Endothelial cell of umbilical vein (primary cell): ENCODE results near the gene DESI1. TPM values are rescaled to one million over a fixed set of nuclear protein-coding genes. Genes with fewer than 3 reads are reported as not detected.

Experiments
- BruUV-seq: library from RNA; stranded (reverse); fragments of 400-500 nt; replicated peaks from 2 replicates; lab custom pipeline; 2021; lab: Mats Ljungman, UMichigan
- CTCF ChIA-PET: fragments of 300-600, 350-600 bp; sonication (Branson Sonifier 250); formaldehyde crosslinking; loops from one replicate; lab custom pipeline; 2021; ENCODE audit warnings: antibody characterized with exemption, inconsistent platforms; lab: Charles Lee
- POLR2A ChIA-PET: fragments of 300-600, 350-600 bp; sonication (Branson Sonifier 250); formaldehyde crosslinking; loops from one replicate; lab custom pipeline; 2021; ENCODE audit warnings: antibody characterized with exemption, inconsistent platforms; lab: Charles Lee
- DNase-seq: peaks from one replicate; pipeline ENCODE4 v3.0.0-alpha.2; 2011; ENCODE audit warnings: low read depth, low spot score
- FAIRE-seq: peaks from 2 replicates; lab custom pipeline; 2011; peaks lifted over from hg19 to GRCh38; lab: Jason Lieb, UNC
- H2AFZ ChIP-seq: 2 replicates; pipeline ENCODE4 v1.6.0; 2012; ENCODE audit warnings: low read depth, low read length, control low read depth, inconsistent platforms
- H3K27ac ChIP-seq: 2 replicates; pipeline ENCODE4 v1.5.1; 2011; ENCODE audit warnings: low read depth, mild to moderate bottlenecking, control low read depth, low read length, moderate library complexity; ENCODE audit not compliant: insufficient read depth
- H3K27me3 ChIP-seq, 2 experiments: 2 replicates each; pipeline versions ENCODE4 v1.6.0 to v1.6.1; 2011; ENCODE audit warnings: low read length in 2 of 2, mixed read lengths in 1 of 2; ENCODE audit not compliant: control insufficient read depth in 2 of 2, insufficient read depth in 2 of 2
- H3K36me3 ChIP-seq, 2 experiments: 2 replicates in 1 of 2; 3 replicates in 1 of 2; pipeline ENCODE4 v1.5.1; 2011; ENCODE audit warnings: low read length in 2 of 2, mild to moderate bottlenecking in 1 of 2, moderate library complexity in 1 of 2; ENCODE audit not compliant: control insufficient read depth in 2 of 2, insufficient read depth in 2 of 2; ENCODE audit errors: extremely low read depth in 1 of 2
- H3K4me1 ChIP-seq: 3 replicates; pipeline ENCODE4 v1.5.1; 2011; ENCODE audit warnings: mild to moderate bottlenecking, low read length; ENCODE audit not compliant: control insufficient read depth, insufficient read depth; ENCODE audit errors: extremely low read depth
- H3K4me2 ChIP-seq: 2 replicates; pipeline ENCODE4 v1.6.1; 2011; ENCODE audit warnings: low read length, control low read depth, mixed read lengths; ENCODE audit not compliant: insufficient read depth
- H3K4me3 ChIP-seq, 3 experiments: fragments of 200-600 bp in 1 of 3; sonication (generic), shearing (Covaris generic) in 1 of 3; replicated peaks in 1 of 3; 2 replicates each; pipeline ENCODE4 v1.5.1; 2011 to 2016; ENCODE audit warnings: control low read depth in 3 of 3, low read length in 3 of 3, mild to moderate bottlenecking in 2 of 3, inconsistent platforms in 1 of 3, low read depth in 1 of 3, moderate library complexity in 1 of 3; ENCODE audit not compliant: insufficient read depth in 1 of 3
- H3K79me2 ChIP-seq: 2 replicates; pipeline ENCODE4 v1.6.0; 2012; ENCODE audit warnings: low read length, inconsistent platforms; ENCODE audit not compliant: control insufficient read depth, insufficient read depth
- H3K9ac ChIP-seq: replicated peaks from 2 replicates; pipeline ENCODE3; 2011; ENCODE audit warnings: low read length, control low read depth; ENCODE audit not compliant: insufficient read depth; ENCODE audit errors: extremely low read depth
- H3K9me1 ChIP-seq: replicated peaks from 3 replicates; pipeline ENCODE4 v1.6.0; 2011; ENCODE audit warnings: mild to moderate bottlenecking, low read length; ENCODE audit not compliant: control insufficient read depth, insufficient read depth; ENCODE audit errors: extremely low read depth
- H3K9me3 ChIP-seq: replicated peaks from 2 replicates; pipeline ENCODE4 v1.5.1; 2012; ENCODE audit warnings: low read length, inconsistent platforms; ENCODE audit not compliant: control insufficient read depth, insufficient read depth
- H4K20me1 ChIP-seq: replicated peaks from 2 replicates; pipeline ENCODE3; 2011; ENCODE audit warnings: mild to moderate bottlenecking, low read length; ENCODE audit not compliant: control insufficient read depth, insufficient read depth; ENCODE audit errors: extremely low read depth
- EZH2 ChIP-seq: IDR thresholded peaks from 2 replicates; pipeline ENCODE4 v1.6.1; 2012; ENCODE audit warnings: borderline replicate concordance, low read depth, mild to moderate bottlenecking, moderate library complexity, low read length, inconsistent platforms; ENCODE audit not compliant: severe bottlenecking
- FOS ChIP-seq: IDR thresholded peaks from 2 replicates; pipeline ENCODE4 v1.6.1; 2011; ENCODE audit warnings: mild to moderate bottlenecking, low read length, moderate library complexity, borderline replicate concordance; ENCODE audit not compliant: insufficient read depth
- GATA2 ChIP-seq: IDR thresholded peaks from 2 replicates; pipeline ENCODE4 v1.7.0; 2011; ENCODE audit warnings: low read depth, mild to moderate bottlenecking, moderate library complexity, mixed read lengths, low read length; ENCODE audit not compliant: insufficient read length, insufficient read depth
- JUN ChIP-seq: IDR thresholded peaks from 2 replicates; pipeline ENCODE4 v1.6.1; 2011; ENCODE audit warnings: borderline replicate concordance, low read depth; ENCODE audit not compliant: insufficient read length, insufficient read depth
- MYC ChIP-seq: IDR thresholded peaks from one replicate; pipeline ENCODE4 v1.6.1; 2011; ENCODE audit warnings: mild to moderate bottlenecking, low read depth, low read length
- POLR2A ChIP-seq: IDR thresholded peaks from 2 replicates; pipeline ENCODE4 v1.6.1; 2012; ENCODE audit warnings: low read depth, mild to moderate bottlenecking, control low read depth, low read length
- POLR2AphosphoS5 ChIP-seq: IDR thresholded peaks from 2 replicates; pipeline ENCODE4 v1.6.1; 2012; ENCODE audit warnings: low read depth, mild to moderate bottlenecking, control low read depth, low read length, moderate library complexity; ENCODE audit not compliant: insufficient read depth
- dilution Hi-C: fragments of 300-500 bp; cut with MboI; formaldehyde crosslinking; loops from one replicate; pipeline ENCODE4 v1.15.0; 2019; ENCODE audit warnings: low sequenced_read_pairs; ENCODE audit not compliant: extremely low pct_ligation_motif_present
- intact Hi-C: fragments of 100-400 bp; cut with micrococcal nuclease; formaldehyde crosslinking; loops from one replicate; pipeline ENCODE4 v1.10.0; 2022
- polyA plus RNA-seq, 4 experiments: library from polyadenylated mRNA; depleted of rRNA in 3 of 4; stranded (reverse) in 3 of 4; unstranded in 1 of 4; fragments of >200 nt; gene quantifications; 2 replicates each; pipeline versions ENCODE4 v1.2.1 to v1.2.3, GENCODE V29; 2011 to 2012; ENCODE audit warnings: missing spikeins in 1 of 4
- total RNA-seq: library from RNA; stranded (reverse); gene quantifications from 2 replicates; pipeline ENCODE4 v1.2.3, GENCODE V29; 2021
- TF ChIP-seq, protein P1 (sequence below): IDR thresholded peaks from 2 replicates; pipeline ENCODE4 v1.6.1; 2011; ENCODE audit not compliant: insufficient read depth, insufficient read length
- TF ChIP-seq, protein P2 (sequence below), 2 donors: IDR thresholded peaks; 1 replicate in 1 of 2; 2 replicates in 1 of 2; pipeline ENCODE4 v1.5.1; 2011; ENCODE audit warnings: low read length in 2 of 2, mild to moderate bottlenecking in 2 of 2, moderate library complexity in 2 of 2, control low read depth in 1 of 2, inconsistent platforms in 1 of 2, low read depth in 1 of 2; ENCODE audit not compliant: insufficient read depth in 1 of 2; ENCODE audit errors: extremely low read depth in 1 of 2

Gene DESI1
- total and polyA plus RNA-seq, 2 donors (not counting 3 experiments of a cell fraction or from before 2014, with no cell fraction given), result 36.8 to 59.1 TPM

DNA sequence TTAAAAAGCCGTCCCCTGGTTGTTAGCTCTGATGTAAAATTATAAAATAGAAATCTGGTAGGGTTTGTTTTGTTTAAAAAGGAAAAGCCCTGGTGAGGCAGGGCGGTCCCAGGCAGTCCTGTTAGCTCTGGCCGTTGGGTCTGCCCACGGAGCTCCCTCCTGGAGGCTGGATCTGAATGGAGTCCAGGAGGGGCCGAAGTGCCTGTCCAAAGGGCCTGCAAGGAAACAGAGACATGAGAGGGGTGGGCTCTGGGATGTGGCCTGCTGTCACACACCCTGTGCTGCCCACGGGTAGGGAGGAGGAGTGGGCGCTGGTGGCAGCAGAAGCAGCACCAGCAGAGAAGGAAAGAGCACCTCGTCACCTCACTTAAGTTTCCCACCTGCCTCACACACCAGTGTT lies 19.9 kb downstream of the DESI1 start:
- no peak overlapping the region for H3K27ac ChIP-seq
- no peak overlapping the region for H3K4me2 ChIP-seq
- TF ChIP-seq, protein P1, sequence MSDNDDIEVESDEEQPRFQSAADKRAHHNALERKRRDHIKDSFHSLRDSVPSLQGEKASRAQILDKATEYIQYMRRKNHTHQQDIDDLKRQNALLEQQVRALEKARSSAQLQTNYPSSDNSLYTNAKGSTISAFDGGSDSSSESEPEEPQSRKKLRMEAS, result no peak
- TF ChIP-seq MYC (no peak), GATA2 (no peak), EZH2 (no peak), JUN (no peak), POLR2A (no peak), POLR2AphosphoS5 (no peak), FOS (no peak)
- TF ChIP-seq, protein P2, sequence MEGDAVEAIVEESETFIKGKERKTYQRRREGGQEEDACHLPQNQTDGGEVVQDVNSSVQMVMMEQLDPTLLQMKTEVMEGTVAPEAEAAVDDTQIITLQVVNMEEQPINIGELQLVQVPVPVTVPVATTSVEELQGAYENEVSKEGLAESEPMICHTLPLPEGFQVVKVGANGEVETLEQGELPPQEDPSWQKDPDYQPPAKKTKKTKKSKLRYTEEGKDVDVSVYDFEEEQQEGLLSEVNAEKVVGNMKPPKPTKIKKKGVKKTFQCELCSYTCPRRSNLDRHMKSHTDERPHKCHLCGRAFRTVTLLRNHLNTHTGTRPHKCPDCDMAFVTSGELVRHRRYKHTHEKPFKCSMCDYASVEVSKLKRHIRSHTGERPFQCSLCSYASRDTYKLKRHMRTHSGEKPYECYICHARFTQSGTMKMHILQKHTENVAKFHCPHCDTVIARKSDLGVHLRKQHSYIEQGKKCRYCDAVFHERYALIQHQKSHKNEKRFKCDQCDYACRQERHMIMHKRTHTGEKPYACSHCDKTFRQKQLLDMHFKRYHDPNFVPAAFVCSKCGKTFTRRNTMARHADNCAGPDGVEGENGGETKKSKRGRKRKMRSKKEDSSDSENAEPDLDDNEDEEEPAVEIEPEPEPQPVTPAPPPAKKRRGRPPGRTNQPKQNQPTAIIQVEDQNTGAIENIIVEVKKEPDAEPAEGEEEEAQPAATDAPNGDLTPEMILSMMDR (IDR thresholded peaks at IDR 0.05; ENCODE audit: extremely low read depth in 1 of 2, insufficient read depth in 1 of 2, low read depth in 1 of 2, low read length in 2 of 2), result no peak
- H3K4me1 ChIP-seq, result peaks cover 15% of the 10 kb centered on the region
- H3K36me3 ChIP-seq, result peaks cover 7 to 22% of the 10 kb centered on the region in 2 experiments
- CTCF ChIA-PET, result interaction anchor here (1.7 kb wide), 1 partner anchor 57 kb away, joined by 5 read pairs; the partner anchor contains the start of gene POLR3H
- no peaks in the 10 kb centered on the region for H3K9me3 ChIP-seq
- DNase-seq (no peak), FAIRE-seq (no peak)
- BruUV-seq, result no TSS peak
- H3K9ac ChIP-seq, result no peak overlapping the region
- no peak overlapping the region for H3K4me3 ChIP-seq
- POLR2A ChIA-PET, result no interaction called here
- dilution Hi-C loops (no loop called here), intact Hi-C loops (no loop called here)
- H4K20me1 ChIP-seq, result no peaks in the 10 kb centered on the region
- no peaks in the 10 kb centered on the region for H3K79me2 ChIP-seq
- H2AFZ ChIP-seq, result no peak overlapping the region
- no peaks in the 10 kb centered on the region for H3K27me3 ChIP-seq
- no peaks in the 10 kb centered on the region for H3K9me1 ChIP-seq
